ENCODE measurements around the gene COL26A1.
"Not testable (repeated sequence)": the region's sequence is repeated elsewhere in the genome, so short reads cannot be mapped to it uniquely, and the experiment has no call there.

COL26A1 gene

DNA sequence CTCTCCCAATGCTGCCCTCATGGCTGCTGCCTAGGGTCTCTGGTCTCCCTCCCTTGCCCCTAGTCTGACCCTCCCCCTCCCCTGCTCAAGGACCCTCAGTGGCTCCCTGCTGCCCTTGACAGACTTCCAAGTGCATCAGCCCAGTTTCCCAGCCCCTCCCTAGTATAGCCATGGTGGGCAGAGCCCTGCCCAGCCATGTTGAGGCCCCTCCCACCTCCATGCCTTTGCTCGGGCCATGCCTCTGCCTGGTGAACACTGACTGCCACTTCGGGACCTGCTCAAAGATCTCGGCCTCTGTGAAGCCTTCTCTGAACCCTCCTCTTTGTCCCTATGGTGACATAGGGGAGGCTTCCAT lies 193.2 kb downstream of the COL26A1 start:
- no peak for DNase-seq

DNA sequence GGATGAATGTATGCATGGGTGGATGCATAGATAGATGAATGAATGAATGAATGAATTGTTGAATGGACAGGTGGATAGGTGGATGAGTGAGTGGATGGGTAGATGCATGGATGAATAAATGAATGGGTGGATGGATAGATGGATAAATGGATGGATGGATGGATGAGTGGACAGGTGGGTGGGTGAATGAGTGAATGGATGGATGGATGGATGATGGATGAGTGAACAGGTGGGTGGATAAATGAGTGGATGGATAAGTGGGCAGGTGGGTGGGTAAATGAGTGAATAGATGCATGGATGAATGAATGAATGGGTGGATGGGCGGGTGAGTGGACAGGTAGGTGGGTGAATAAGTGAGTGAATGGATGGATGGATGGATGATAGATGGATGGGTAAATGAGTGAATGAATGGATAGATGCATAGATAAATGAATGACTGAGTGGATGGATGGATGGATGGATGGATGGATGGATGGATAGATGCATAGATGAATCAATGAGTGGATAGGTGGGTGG lies 193.8 kb downstream of the COL26A1 start:
- no peak for DNase-seq

DNA sequence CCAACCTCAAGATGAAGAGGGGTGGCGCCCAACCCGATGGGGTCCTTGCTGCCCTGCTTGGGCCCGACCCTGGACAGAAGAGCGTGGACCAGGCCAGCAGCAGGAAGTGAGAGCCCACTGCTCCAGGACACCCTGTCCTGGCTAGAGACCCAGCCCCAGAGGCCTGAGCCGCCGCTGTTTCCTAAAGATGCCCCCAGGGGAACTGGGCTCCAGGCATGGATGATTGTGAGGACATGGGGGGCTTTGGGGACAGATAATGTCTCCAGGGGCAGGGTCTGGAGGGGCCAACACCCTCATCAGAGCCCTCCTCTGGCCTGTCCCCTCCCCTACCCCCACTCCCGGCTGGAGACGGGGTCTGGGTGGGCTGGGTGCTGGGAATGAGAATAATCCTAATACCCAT lies 194.7 kb downstream of the COL26A1 start:
- DNase-seq, result no peak

DNA sequence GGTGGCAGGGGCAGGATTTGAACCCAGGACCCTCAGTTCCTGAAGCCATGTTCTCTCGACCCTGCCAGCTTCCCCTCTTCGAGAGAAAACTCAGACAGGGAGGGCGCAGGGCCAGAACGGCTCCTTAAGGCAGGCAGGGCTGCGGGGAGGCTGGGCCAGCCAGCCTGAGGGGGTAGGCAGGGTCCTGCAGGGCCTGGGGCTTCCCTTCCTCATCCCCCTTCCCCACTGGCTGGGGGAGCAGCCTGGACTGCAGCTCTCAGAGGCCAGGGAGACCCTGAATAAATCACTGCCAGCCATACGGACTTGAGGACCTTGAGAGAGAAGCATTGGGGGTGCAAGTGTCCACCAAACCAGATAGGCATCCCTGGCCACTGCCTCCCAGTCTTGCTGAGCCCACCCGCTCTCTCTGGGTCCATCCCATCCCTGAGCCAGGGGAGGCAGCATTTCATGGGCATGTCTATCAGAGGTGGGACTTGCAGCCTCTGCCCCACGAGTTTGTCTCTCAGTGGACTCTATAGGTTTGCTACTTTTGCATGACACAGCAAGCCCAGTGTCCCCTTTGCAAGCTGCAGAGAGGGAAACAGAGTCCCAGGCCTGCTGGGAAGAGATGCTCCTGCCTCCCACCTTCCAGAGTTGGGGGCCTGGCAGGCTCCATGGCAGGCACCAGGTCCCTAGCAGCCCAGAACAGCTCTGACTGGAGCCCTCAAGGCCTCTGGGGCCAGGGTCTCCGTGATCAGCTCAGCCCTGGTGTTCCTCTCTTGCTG lies 195.5 kb downstream of the COL26A1 start:
- no peak for DNase-seq

DNA sequence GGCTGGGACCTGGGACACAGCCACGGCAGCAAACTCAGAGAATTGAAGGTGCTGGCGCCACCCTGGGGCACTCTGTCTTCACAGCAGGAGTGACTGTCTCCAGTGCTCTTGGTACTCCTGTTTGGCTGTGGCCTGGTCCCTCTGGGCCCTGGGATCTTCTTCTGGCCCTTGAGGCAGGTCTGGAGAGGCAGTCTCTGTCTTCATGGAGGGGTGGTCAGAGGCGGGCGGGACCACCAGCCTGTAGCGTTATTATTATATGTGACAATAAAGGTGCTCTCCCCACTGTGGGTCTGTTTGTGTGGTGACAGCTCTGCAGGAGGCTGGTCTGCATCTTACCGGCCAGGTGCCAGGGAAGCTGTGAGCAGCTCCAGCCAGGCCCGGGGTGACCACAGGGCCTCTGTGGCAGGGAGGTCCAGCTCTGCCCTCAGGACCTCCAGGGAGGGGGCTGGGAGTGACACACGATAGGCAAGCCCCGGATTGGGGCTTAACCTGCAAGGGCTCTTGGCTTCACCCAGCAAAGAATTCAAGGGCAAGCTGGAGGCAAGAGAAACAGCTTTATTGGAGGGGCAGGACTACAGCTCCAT lies 196.2 kb downstream of the COL26A1 start:
- no peak for DNase-seq

DNA sequence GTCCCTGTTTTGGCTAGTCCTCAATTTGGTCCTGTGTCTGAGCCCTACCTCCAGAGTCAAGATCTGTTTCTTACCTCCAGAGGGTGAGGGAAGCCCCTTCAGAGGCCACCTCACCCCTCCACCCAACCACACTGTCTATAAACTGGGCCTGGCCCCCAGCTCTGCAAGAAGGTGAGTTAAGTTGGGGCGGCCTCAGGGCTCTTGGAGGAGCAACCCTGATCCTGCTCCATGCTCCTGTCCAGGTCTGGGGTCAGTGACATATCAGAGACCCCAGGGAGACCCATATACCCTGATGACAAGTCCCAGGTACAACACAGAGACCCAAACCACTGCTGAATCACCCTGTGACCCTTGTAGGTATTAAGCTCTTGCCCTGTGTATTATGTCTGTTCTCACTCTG lies 196.9 kb downstream of the COL26A1 start:
- no peak for DNase-seq

DNA sequence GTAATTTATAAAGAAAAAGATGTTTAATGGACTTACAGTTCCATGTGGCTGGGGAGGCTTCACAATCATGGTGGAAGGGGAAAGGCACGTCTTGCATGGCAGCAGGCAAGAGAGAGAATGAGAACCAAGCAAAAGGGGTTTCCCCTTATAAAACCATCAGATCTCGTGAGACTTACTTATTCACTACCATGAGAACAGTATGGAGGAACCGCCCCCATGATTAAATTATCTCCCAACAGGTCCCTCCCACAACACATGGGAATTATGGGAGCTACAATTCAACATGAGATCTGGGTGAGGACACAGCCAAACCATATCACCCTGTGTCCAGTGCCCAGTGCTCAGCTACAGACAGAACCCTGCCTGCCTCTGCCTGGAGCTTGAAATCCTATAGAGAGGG lies 197.3 kb downstream of the COL26A1 start:
- not testable (repeated sequence) for DNase-seq

DNA sequence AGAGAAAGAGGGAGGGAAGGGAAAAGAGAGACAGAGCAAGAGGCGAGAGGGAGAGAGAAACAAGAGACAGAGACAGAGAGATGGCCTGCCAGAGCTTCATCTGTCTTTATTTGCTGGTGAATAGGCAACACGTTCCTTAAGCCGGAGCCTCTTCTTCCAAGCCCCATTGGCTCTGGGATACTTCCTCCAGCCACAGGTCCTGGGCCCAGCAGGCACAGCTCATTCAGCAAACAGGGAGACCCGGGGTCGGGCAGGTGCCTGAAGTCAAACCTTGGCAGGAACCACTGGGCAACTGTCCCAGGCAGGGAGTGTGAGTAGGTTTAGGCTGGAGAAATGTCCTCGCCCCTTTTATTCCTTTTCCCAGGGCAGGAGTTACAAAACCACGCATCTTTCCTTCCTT lies 198.2 kb downstream of the COL26A1 start:
- DNase-seq, result no peak

DNA sequence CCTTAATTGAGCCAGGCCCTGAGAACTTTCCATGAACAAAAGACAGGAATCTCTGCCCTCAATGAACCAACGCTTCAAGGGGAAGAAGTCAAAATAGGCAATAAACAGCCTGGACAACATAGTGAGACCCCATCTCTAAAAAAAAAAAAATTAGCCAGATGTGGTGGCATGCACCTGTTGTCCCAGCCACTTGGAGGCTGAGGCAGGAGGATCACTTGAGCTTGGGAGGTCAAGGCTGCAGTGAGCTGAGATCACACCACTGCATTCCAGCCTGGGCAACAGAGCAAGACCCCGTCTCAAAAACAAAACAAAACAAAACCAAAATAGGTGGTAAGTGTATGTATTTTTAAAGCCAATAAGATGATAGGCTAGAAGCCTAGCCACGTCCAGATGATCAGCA lies 198.6 kb downstream of the COL26A1 start:
- not testable (repeated sequence) for DNase-seq

DNA sequence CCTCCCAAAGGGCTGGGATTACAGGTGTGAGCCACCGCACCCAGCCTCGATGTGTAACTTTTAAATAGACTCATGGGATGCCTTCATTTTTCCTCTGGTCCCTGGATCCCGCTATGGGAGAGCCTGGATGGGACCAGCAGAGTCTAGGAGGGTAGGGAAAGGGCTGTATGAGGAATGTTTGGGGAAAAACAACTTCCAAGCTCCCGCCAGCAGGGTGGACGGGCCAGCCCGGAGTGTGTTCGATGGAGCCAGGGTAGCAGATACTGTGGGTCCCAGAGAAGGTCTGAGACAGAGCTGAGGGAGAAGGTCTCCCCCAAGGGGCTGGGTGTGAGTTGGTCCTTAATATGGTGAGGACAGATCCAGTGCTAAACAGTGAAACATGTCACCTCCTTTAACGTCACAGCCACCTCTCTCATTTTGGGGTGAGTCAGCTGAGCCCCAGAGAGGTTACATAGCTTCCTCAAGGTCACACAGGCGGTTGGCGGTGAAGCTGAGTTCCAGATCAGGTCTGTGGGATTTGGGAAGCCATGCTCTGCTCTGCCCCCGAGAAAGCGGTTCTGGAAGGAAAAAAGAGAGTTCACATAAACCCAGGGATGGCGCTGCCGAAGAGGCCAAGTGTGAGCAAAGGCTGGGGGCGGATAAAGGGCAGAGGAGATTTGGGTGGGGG lies 200.0 kb downstream of the COL26A1 start:
- no peak for DNase-seq

DNA sequence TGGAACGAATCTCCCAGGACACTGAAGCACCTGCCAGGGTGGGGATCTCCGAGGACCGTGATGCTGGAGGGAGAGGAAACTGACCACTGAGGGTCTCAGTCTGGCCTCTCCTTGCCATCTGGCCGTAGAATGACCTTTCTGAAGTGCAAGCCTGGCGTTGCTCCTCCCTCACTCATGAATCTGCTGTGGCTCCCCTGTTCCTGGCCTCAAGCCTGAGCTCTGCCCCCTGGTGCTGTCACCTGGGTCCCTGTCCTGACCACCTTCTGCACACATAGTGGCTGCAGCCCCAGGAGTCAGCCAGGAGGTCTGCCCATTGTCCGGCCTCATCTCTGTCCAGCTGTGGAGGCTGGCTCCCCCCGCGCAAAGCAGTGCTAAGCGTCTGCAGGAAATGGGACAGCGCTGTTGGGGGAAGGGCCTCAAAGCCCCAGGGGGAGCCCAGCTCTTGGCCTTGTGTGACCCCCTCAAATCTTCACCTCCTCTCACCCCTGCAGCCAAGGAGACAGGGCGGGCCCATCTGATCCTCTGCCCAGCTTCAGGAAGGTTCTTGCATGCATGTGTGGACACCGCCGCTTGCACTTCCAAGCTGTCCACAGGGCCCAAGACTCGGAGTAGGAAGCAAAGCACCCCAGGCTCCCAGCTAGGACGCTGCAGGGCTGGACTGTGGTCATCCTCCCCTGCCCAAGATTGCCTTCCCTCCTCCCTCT lies 200.7 kb downstream of the COL26A1 start:
- DNase-seq, result no peak

DNA sequence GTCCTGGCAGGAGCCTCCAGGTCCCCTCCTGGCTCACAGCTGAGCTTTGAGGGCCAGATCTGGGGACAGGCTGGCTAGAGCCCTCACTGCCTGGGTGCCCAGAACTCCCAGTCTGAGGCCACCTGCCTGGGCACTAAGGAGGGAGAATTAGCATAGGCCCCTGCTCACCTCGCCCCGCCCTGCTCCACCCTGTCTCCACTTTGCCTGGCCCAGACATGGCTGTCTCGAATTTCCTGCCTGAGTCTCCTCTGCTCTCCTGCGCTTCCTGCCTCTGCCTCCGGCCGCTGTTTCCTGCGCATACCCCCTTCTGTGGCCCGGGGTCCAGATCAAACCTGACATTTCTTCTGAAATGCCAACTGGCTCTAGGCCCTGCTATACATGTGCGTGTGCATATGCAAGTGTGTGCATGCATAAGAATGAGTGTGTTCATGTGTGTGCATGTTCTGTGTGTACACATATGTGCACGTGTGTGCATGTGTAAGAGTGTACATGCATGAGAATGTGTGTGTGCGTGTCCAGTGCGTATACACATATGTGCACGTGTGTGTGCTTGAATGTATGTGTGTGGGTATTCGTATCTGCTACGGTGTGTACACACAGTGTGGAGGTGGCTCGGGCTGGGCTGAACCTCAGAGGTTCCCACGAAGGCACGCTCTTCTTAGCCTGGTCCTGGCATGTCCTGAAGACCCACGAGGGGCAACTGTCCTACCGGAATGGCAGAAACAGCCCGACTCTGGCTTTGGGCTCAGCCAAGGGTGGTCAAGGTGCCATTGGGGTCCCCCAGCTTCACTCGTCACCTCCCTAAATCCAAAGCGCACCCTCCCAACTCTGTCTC lies 201.5 kb downstream of the COL26A1 start:
- no peak for DNase-seq

DNA sequence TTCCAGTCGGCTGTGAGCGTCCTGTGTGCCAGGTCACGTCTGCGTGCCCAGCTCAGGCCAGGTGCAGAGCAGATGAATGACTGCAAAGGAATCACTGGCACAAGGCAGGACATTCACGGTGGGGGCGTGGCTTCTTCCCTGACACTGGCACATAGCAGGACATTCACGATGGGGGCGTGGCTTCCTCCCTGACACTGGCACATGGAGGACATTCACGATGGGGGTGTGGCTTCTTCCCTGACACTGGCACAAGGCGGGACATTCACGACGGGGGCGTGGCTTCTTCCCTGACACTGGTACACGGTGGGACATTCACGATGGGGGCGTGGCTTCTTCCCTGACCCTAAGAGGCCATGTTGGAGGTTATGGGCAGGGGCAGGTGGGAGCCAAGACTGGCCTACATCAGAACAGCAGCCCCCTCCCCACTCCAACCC lies 202.1 kb downstream of the COL26A1 start:
- no peak for DNase-seq

DNA sequence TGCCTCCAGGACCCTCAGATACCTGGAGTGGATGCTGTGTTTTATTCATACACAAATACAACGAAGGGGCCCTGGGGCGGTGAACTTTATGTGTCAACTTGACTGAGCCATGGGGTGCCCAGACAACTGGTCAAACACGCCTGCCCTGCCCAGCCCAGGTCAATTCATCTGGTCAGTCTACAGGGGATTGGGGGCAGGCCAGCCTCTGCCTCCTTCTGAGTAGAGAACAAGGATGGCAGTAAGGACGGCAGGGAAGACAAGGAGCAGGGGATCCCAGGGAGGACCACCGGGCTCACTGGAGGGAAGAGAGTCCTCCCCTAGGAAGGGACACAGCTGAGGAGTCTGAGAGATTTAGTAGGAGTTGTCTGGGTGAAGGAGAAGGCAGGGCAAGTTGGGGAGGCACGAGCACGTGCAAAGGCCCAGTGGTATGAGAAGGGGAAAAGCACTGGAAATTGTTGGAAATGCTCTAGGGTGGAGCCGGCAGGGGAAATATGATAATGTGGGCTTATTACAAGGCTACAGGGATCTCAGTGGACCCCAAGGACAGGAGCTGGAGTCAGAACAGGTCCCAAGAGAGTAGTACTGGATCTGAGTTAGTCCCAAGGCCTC lies 203.0 kb downstream of the COL26A1 start:
- DNase-seq, result no peak

DNA sequence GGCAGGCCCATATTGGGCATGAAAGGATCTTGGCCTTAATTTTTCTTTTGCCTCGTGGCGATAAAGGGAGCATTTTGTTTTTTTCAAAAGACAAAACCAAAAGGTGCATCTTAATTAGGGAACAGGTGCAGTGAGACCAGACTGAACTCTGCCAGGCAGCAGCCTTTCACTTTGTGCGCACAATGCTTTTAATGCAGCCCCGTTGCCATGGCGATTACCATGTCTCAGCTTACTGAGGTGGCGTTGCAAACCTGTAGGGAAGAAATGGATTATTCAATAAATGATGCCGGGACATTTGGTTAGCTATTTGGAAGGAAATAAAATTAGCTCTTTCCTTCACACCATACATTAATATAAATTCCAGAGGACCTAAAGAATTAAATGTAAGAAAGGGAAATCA lies 204.6 kb downstream of the COL26A1 start:
- DNase-seq, result peak; percentile 15

DNA sequence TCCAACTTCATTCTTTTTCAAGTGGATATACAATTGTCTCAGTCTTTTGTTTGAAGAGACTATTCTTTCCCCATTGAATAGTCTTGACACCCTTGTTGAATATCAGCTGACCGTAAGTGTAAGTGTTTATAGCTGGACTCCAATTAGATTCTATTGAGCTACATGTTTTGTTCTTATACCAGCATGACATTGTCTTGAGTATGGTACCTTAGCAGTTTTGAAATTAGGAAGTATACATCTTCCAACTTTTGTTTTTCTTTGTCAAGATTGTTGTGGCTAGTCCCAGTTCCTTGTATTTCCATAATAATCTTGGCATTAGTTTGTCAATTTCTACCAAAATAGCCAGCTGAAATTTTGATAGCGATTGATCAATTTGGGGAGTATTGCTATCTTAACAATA lies 209.5 kb downstream of the COL26A1 start:
- DNase-seq, result no peak

DNA sequence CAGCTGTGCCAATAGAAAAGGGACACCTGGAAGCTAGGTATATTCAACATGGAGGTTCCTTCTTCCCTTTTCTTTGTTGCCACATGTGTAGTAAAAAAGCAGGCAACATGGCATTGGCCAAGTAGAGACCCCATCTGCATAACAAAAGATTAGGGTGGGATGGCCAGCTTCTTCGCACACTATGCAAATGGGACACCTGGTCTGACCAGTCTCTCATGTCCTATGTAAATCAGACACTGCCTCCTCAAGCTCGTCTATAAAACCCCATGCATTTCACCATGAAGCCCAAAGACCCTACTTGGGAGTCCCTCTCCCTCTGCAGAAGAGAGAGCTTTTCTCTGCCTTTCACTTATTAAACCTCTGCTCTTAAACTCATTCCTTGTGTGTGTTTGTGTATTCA lies 212.5 kb downstream of the COL26A1 start:
- DNase-seq, result no peak

DNA sequence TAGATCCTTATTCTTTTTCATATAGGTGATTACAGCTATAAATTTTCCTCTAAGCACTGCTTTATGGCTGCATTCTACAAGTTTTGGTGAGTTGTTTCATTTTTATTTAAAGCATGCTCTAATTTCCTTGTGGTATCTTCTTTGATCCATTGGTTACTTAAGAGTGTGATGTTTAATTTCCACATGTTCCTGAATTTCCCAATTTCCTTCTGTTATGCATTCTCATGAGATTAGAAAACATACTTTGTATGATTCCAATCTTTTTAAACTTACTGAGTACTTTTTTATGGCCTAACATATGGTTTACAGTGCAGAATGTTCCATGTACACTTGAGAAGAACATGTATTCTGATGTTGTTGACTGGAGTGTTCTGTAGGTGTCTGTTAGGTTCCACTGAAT lies 213.0 kb downstream of the COL26A1 start:
- no peak for DNase-seq

DNA sequence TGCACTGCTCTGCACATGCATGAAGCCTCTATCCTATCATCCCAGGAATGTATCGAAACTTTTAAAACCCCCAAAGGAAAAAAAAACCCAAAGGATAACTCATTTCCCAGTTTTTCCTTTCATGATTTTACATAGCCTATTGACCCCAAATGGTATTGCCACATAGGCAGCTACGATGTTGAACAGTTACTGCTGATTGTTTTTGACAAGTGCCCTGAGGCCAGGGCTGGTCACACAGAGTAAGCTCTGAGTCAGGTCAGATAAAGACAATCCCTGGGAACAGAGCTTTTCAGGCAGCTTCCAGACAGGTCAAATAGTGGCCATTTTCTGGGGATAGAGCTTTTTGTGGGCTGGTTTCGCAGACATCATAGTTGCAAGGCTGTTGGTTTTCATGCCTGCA lies 214.3 kb downstream of the COL26A1 start:
- no peak for DNase-seq

DNA sequence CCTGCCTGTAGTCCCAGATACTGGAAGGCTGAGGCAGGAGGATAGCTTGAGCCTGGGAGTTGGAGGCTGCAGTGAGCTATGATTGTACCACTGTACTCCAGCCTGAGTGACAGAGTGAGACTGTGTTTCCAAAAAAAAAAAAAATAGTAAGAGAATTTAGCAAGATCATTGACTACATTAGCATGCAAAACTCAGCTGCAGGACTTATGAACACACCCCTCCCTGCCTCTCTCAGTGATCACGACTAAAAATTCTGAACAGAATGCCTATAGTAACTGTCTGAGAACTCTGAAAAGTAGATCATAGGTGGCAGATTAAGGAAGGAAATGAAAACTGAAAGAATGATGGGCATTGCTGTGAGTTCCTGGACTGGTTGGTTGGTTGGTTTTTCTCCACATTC lies 215.9 kb downstream of the COL26A1 start:
- DNase-seq, result no peak

DNA sequence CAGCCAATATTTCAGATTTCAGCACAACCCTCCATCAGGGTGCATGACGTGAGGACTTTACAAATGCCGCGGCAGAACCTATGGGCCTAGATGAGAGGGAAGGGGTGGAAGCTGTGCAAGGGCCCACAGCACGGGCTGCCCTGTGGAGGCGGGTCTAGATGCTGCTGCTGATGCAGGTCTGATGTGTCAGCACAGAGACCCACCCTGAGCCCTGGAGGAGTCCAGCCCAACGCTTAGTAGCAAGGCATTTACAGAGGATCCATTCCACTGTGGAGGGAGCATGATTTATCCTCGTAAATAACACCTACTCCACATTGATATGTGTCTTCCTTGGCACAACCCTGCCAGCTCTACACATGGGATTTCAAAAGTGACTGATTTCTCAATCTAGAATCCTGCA lies 217.9 kb downstream of the COL26A1 start:
- no peak for DNase-seq

DNA sequence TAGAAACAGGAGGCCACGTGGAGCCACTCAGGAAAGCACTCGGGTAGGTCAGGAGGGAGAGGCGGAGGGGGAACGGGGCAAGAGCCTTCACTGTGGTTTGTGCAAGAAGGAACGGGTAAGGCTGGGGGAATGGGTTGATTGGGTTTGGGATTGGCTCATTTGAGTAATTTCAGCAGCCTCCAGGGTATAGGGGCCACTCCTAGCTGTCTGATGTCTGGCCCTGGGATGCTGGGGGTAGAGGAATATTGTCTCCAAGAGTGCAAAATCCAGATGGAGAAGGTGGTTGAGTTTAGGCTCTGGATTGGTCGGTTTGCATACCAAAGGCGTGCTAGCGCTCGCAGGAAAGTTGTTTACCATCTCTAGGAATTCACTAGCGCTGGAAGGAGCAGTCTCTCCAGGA lies 219.2 kb downstream of the COL26A1 start:
- DNase-seq, result no peak
